Stimulated activated CD4-positive, alpha-beta T cell treated with anti-CD3 and anti-CD28 coated beads, Interleukin-15, amount 100 ng/mL, for 48 hours (primary cell): ENCODE data around the gene PRTN3.
A peak's percentile ranks its signal among the peaks of the same experiment; 100 is the strongest.

Source experiments
- DNase-seq, 2 donors: peaks; one replicate each; pipeline ENCODE4 v3.0.0-alpha.2; 2020; ENCODE audit warnings: low read depth in 2 of 2

The PRTN3 gene

GRCh38 chr19:840519-841206 is at the start of gene PRTN3:
Gene PRTN3 (plus strand): TSS chr19:840999. CDS start chr19:841009, 10 bp downstream.
- no peak for DNase-seq

DNA sequence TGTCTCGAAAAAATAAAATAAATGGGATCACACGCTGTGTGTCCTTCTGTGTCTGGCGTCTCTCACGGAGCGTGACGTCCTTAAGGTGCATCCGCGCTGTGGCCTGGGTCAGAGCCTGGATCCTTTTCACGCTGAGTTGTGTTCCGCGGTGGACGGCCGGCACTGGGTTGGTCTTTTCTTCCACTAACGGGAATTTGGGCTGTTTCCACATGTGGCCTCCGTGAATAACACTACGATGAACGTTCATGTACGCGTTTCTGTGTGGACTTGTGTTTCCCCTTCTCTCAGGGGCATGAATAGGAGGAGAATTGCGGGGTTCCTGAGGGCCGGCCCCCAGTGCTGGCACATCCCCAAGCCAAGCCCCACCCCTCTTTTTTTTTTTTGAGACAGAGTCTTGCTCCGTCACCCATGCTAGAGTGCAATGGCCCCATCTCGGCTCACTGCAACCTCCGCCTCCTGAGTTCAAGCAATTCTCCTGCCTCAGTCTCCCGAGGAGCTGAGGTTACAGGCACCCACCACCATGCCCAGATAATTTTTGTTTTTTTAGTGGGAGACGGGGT is 49.7 kb upstream of the PRTN3 start:
- no peak for DNase-seq

DNA sequence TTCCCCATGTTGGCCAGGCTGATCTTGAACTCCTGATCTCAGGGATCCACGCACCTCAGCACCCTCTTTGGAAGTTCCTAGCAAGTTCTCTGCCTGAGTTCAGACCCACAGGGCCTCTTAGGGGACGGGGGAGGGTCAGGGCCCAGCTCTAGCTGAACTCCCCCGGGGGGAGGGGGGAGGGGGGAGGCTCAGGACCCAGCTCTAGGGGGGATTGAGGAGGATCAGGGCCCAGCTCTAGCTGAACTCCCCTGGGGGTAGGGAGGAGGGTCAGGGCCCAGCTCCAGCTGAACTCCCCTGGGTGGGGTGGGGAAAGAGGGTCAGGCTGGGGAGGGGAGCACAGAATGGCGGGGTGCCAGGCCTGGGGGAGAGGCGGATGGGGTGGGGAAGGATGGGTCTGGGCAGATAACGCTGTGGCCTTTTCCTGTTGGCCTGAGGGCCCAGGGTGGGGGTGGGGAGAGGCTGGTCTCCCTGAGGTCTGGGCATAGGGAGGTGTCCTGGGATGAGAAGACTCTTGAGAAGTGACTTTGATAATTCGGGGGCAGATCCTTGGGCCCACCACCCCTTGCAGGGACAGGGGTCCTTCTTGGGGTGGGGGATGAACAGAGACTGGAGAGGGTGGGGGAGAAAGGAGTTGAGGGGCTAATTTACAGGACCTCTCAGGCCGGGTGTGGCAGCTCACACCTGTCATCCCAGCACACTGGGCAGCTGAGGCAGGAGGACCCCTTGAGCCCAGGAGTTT is 49.1 kb upstream of the PRTN3 start:
- no peak for DNase-seq

DNA sequence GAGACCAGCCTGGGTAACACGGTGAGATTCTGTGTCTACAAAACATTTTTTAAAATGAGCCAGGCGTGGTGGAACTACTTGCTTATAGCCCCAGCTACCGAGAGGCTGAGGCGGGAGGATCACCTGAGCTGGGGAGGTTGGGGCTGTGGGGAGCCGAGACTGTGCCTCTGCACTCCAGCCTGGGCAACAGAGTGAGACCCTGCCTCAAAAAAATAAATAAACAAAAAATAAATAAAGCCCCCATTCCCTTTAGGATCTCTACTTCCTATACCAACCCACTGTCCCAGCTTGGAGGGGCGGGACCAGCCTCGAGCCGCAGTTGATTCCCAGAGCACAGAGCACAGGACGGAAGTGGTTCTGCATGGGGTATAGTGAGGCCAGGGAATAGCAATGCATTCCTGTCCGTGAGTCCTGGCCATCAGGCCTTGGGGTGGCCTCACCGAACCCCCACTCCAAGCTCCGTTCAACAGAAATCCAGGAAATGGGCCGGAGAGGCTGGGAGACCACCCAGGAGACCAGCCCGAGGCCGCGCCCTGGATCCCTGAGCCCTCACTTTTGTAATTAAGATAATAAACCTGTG is 48.4 kb upstream of the PRTN3 start:
- no peak for DNase-seq

- DNase-seq: no peak
These were observed 47.0 kb upstream of the PRTN3 start for GRCh38 chr19:793806-794205.

GRCh38 chr19:795073-795611 is 45.7 kb upstream of the PRTN3 start:
- DNase-seq: no peak

DNA sequence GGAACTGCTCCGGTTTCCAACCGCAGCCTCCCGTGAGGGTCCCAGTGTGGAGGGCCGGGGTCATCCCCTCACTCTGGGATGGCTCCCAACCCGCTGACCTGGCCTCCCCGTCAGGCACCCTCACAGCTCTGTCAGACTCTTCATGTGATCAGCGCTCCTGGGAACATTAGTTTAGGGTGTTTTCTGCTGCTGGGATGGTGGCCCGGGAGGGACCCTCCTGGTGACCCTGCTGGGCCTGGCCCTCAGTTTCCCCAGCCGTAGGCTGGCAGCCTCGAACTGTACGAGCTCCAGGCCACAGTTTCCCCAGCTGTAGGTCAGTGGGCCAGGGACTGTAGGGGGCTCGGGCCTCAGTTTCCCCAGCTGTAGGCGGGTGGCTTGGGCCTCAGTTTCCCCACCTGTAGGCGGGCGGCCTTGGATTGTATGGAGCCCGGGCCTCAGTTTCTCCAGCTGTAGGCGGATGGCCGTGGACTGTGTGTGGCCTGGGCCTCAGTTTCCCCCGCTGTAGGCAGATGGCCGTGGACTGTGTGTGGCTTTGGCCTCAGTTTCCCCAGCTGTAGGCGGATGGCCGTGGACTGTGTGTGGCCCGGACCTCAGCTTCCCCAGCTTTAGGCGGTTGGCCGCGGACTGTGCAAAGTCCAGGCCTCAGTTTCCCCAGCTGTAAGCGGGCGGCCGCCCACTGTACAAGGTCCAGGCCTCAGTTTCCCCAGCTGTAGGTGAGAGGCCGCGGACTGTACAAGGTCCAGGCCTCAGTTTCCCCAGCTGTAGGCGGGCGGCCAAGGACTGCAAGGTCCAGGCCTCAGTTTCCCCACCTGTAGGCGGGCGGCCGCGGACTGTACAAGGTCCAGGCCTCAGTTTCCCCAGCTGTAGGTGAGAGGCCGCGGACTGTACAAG is 44.9 kb upstream of the PRTN3 start:
- DNase-seq: no peak

DNA sequence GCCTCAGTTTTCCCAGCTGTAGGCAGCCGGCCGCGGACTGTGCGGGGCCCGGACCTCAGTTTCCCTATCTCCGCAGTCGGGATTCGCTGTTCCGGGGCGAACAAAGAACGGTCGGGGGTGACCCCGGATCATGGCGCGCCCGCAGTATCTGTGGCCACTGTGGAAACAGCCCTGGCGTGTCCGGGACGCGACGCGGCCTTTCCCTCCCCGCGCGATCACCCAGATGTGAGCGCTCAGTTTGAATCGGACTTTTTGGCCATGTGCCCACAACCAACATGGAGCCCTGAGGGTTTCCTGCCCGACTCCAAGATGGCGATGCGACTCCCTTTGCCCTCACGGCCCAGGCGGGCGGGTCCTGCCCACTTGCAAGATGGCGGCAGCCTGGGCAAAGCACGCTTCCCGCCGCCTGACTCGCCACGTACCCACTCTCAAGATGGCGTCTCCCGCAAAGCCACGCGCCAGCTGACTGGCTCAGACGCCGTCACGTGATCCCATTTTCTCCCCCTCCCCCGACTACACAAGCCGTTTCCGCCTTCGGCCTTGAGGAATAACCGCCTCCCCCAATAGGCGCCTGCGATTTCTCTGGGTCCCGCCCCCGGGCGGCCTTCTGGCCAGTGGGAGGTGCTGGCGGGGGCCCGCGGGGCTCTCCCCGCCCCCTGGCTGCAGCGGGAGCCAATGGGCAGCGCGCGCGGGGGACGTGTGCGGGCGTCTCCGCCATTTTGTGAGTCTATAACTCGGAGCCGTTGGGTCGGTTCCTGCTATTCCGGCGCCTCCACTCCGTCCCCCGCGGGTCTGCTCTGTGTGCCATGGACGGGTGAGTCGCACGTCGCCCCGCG is 43.9 kb upstream of the PRTN3 start, which contains the start of gene PTBP1:
TSS of gene PTBP1 (plus strand) at position 761 of the 836 bp plus-strand sequence. CDS start at position 807, 46 bp downstream.
- DNase-seq: peak; percentile 99 to 100

- peak; percentile 86 to 87 for DNase-seq
These were observed 43.0 kb upstream of the PRTN3 start for GRCh38 chr19:797528-798414.

DNA sequence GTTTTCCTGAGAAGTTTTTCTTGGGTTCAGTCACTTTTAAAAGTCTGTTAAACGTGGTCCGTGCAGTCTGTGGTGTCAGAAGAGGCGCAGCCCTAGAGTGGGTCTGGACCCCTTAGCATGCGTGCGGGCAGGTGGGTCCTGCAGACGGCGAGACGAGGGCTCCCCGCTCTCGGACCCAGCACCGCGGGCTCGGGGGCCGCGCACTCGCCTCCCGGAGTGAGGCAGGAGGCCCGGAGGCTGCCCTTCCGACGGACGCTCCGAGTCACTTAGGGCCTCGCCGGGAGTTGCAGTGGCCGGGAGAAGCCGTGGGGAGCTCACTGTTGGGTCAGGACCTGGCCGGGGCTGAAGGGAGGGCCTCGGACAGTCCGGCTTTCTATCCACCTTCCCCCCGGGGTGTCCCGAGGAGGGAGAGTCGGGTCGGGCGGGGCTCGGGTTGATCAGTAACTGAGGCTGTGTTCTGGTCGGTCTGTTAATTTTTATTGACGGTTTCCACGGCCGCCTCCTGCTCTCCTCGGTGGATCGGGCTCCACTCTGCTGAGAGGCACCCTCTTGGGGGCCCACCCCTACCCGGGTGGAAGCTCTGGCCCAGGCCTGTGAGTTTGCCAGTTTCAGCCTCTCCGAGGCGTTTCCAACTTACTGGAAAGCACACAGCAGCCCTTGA is 42.3 kb upstream of the PRTN3 start:
- no peak for DNase-seq

DNA sequence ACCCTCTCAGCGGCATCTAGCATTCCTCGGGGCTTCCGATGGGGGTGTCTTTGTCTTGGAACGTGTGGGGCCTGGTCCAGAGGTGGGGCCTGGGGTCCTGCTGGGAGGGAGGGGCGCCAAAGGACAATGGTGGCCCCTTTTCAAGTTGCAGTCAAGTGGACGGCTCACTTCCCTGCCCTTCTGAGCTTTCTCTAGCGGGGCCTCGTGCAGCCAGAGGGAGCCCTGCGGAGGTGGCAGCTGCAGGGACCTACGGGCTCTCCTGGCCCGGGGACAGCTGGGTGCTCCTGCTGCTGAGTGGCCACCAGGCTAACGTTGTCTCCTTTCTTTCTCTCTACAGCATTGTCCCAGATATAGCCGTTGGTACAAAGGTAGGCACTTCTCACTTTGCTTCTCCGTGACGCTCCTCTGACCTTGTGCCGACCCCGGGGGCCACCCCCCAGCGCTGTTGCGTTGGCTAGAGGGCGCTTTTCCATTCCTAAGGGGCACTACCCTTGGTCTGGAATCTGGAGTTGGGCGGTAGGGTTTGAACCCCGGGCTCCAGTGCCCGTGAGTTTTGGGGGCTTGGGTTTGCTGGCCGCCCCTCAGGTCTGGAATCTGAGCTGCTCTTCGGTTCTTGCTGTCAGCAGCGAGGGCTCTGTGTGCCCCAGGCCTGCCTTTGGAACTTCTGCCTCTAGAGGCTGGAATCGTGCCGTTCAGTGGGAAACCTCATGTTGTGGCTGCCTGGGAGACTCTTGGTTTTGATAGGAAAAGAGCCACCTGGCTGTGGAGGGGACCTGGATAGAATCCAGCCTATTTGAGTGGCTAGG is 41.5 kb upstream of the PRTN3 start:
- DNase-seq: no peak

GRCh38 chr19:800360-801029 is 40.3 kb upstream of the PRTN3 start:
- DNase-seq: no peak

- DNase-seq: no peak
These were observed 39.6 kb upstream of the PRTN3 start for GRCh38 chr19:801030-801860.

- DNase-seq: no peak
These were observed 38.8 kb upstream of the PRTN3 start for GRCh38 chr19:801861-802497.

DNA sequence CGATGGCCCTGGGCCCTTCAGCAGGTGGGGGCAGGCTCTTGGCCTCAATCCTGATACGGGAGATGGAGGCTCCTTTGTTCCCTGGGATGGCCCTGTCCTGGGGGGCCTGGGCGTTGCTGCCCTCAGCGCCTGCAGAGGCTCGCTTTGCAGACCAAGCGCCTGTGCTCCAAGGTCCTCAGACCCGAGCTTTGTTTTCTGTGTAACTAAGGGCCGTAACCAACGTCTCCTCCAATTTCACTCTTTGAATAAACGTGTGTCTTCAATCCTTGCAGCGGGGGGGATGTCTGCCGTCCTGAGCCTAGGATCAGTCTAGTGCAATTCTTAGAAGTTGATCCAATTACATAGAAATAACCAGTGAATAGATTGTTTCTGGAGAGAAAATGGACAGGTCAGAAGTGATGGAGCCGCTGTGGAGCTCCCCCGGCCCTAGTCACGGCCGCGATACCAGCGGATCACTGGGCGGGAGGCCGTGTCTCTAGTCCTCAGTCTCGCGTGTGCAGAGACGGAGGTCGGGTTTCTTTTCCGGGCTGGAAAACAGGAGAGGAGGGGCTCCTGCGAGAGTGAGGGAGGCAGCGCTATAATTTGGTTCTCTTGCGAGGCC is 38.2 kb upstream of the PRTN3 start:
- DNase-seq: no peak
